Common myeloid progenitor, CD34-positive (primary cell): ENCODE data around the gene TAS2R50.

Source experiments
- CTCF ChIA-PET: fragments of 350-600 bp; sonication (Branson Sonifier 250); formaldehyde crosslinking; loops from one replicate; lab custom pipeline; 2021; ENCODE audit warnings: antibody characterized with exemption; lab: Charles Lee
- POLR2A ChIA-PET: fragments of 350-600 bp; sonication (Branson Sonifier 250); formaldehyde crosslinking; loops from one replicate; lab custom pipeline; 2021; ENCODE audit warnings: antibody characterized with exemption; lab: Charles Lee
- DNase-seq, 3 donors: peaks; one replicate each; pipeline versions ENCODE4 v3.0.0 to v3.0.0-alpha.2; 2013
- H3K27ac ChIP-seq, 2 experiments: 1 replicate in 1 of 2; 2 replicates in 1 of 2; pipeline ENCODE4 v1.7.0; 2013; ENCODE audit warnings: inconsistent platforms in 2 of 2, low read length in 2 of 2, mild to moderate bottlenecking in 2 of 2, low read depth in 1 of 2, moderate library complexity in 1 of 2; ENCODE audit not compliant: severe bottlenecking in 2 of 2, insufficient read depth in 1 of 2, poor library complexity in 1 of 2
- H3K27me3 ChIP-seq, 5 experiments: replicated peaks in 2 of 5; 1 replicate in 3 of 5; 2 replicates in 2 of 5; pipeline versions ENCODE4 v1.6.1 to v1.7.0; 2013; ENCODE audit warnings: low read length in 4 of 5, mild to moderate bottlenecking in 2 of 5, moderate library complexity in 2 of 5, inconsistent platforms in 1 of 5; ENCODE audit not compliant: insufficient read depth in 5 of 5, control insufficient read depth in 4 of 5
- H3K36me3 ChIP-seq, 4 experiments: 1 replicate in 2 of 4; 2 replicates in 2 of 4; pipeline versions ENCODE4 v1.6.1 to v1.7.0; 2013; ENCODE audit warnings: low read length in 3 of 4, control low read depth in 1 of 4, mild to moderate bottlenecking in 1 of 4; ENCODE audit not compliant: control insufficient read depth in 4 of 4, insufficient read depth in 4 of 4
- H3K4me1 ChIP-seq, 4 experiments: 1 replicate in 3 of 4; 2 replicates in 1 of 4; pipeline versions ENCODE4 v1.6.1 to v1.7.1; 2013; ENCODE audit warnings: low read length in 3 of 4, mild to moderate bottlenecking in 3 of 4, control low read depth in 1 of 4, inconsistent platforms in 1 of 4, moderate library complexity in 1 of 4; ENCODE audit not compliant: control insufficient read depth in 4 of 4, insufficient read depth in 4 of 4; ENCODE audit errors: control extremely low read depth in 1 of 4
- H3K4me3 ChIP-seq, 7 experiments: 1 replicate in 4 of 7; 2 replicates in 3 of 7; pipeline versions ENCODE4 v1.5.1 to v1.7.0; 2013; ENCODE audit warnings: mild to moderate bottlenecking in 7 of 7, low read length in 6 of 7, moderate library complexity in 6 of 7, inconsistent platforms in 2 of 7, low read depth in 2 of 7, control low read depth in 1 of 7; ENCODE audit not compliant: insufficient read depth in 4 of 7, control insufficient read depth in 1 of 7; ENCODE audit errors: extremely low read depth in 1 of 7
- H3K9me3 ChIP-seq, 5 experiments: 1 replicate in 4 of 5; 2 replicates in 1 of 5; pipeline versions ENCODE4 v1.6.1 to v1.7.1; 2013; ENCODE audit warnings: low read length in 4 of 5, mild to moderate bottlenecking in 2 of 5, inconsistent platforms in 1 of 5, low read depth in 1 of 5, moderate library complexity in 1 of 5; ENCODE audit not compliant: control insufficient read depth in 4 of 5, insufficient read depth in 2 of 5; ENCODE audit errors: control extremely low read depth in 1 of 5
- WGBS: methylation state at CpG from one replicate; pipeline ENCODE4 v1.1.5; 2013; ENCODE audit not compliant: insufficient coverage; 5-methylcytosine and 5-hydroxymethylcytosine counted together

Gene TAS2R50

GRCh38 chr12:11015775-11016430 lies 29.2 kb upstream of the TAS2R50 start:
- Histone ChIP-seq H3K4me1 (peaks cover 0 to 4% (median under 1%) of the 10 kb centered on the region in 4 experiments), H3K27me3 (no peaks in the 10 kb centered on the region), H3K4me3 (no peak overlapping the region), H3K9me3 (no peaks in the 10 kb centered on the region), H3K27ac (no peak overlapping the region), H3K36me3 (peaks cover 0 to 14% (median 3%) of the 10 kb centered on the region in 4 experiments)
- ChIA-PET CTCF (no interaction called here), POLR2A (no interaction called here)
- WGBS, result 100% methylated on average over 3 of the region's 4 CpGs
- DNase-seq, result no peak

- Histone ChIP-seq H3K36me3 (peaks cover 0 to 14% (median 3%) of the 10 kb centered on the region in 4 experiments), H3K4me1 (peaks cover 0 to 4% (median under 1%) of the 10 kb centered on the region in 4 experiments), H3K27me3 (no peaks in the 10 kb centered on the region), H3K27ac (no peak overlapping the region), H3K4me3 (no peak overlapping the region), H3K9me3 (no peaks in the 10 kb centered on the region)
- no peak for DNase-seq
- POLR2A ChIA-PET, result no interaction called here
- CTCF ChIA-PET, result no interaction called here
These were observed 27.5 kb upstream of the TAS2R50 start for GRCh38 chr12:11014234-11014633.

GRCh38 chr12:11007608-11008007 lies 20.9 kb upstream of the TAS2R50 start:
- Histone ChIP-seq H3K4me3 (no peak overlapping the region), H3K27ac (no peak overlapping the region), H3K27me3 (no peaks in the 10 kb centered on the region), H3K9me3 (peaks cover 0 to 3% (median 0%) of the 10 kb centered on the region in 5 experiments), H3K36me3 (peaks cover 0 to 5% (median 2%) of the 10 kb centered on the region in 4 experiments), H3K4me1 (no peaks in the 10 kb centered on the region)
- no CpG with 5 or more reads among the region's 1 CpG for WGBS
- ChIA-PET CTCF (interaction anchor here (1.3 kb wide), 1 partner anchor 31 kb away, joined by 5 read pairs; no protein-coding TSS in a partner anchor), POLR2A (interaction anchor here (0.6 kb wide), 1 partner anchor 12 kb away, joined by 3 read pairs; no protein-coding TSS in a partner anchor)
- no peak for DNase-seq

- ChIA-PET POLR2A (no interaction called here), CTCF (interaction anchor here (0.6 kb wide), 1 partner anchor 255 kb away, joined by 3 read pairs; no protein-coding TSS in a partner anchor)
- peaks cover 3 to 11% (median 4%) of the 10 kb centered on the region in 4 experiments for H3K36me3 ChIP-seq
- DNase-seq, result no peak
- H3K9me3 ChIP-seq, result peaks cover 0 to 3% (median 0%) of the 10 kb centered on the region in 5 experiments
- no peaks in the 10 kb centered on the region for H3K4me1 ChIP-seq
- no peak within 1 kb of the TSS for H3K4me3 ChIP-seq
- no peaks in the 10 kb centered on the region for H3K27me3 ChIP-seq
- H3K27ac ChIP-seq, result no peak within 1 kb of the TSS
These were observed 11.5 kb upstream of the TAS2R50 start, which contains the start of gene TAS2R20 for GRCh38 chr12:10998204-10998603. TSS of gene TAS2R20 (minus strand) at chr12:10998304. CDS start at chr12:10997875, 429 bp downstream.

GRCh38 chr12:10994307-10994706 lies 7.6 kb upstream of the TAS2R50 start:
- Histone ChIP-seq H3K27me3 (no peaks in the 10 kb centered on the region), H3K4me3 (no peak overlapping the region), H3K9me3 (peaks cover 0 to 5% (median 3%) of the 10 kb centered on the region in 5 experiments), H3K36me3 (peaks cover 2 to 5% (median 5%) of the 10 kb centered on the region in 4 experiments), H3K4me1 (no peaks in the 10 kb centered on the region), H3K27ac (no peak overlapping the region)
- 97% methylated on average over 3 of the region's 3 CpGs for WGBS
- ChIA-PET CTCF (no interaction called here), POLR2A (no interaction called here)
- no peak for DNase-seq

GRCh38 chr12:10989107-10989506 lies 2.4 kb upstream of the TAS2R50 start:
- Histone ChIP-seq H3K36me3 (peaks cover under 1 to 6% (median 3%) of the 10 kb centered on the region in 4 experiments), H3K4me3 (no peak overlapping the region), H3K4me1 (no peaks in the 10 kb centered on the region), H3K27ac (no peak overlapping the region), H3K9me3 (peaks cover 0 to 5% (median 3%) of the 10 kb centered on the region in 5 experiments), H3K27me3 (no peaks in the 10 kb centered on the region)
- CTCF ChIA-PET, result no interaction called here
- POLR2A ChIA-PET, result no interaction called here
- DNase-seq, result no peak
- 100% methylated on average over 1 of the region's 2 CpGs for WGBS

- H3K27ac ChIP-seq, result no peak overlapping the region
- DNase-seq, result peak in 2 of 3 donors; percentile 6 to 38
- CTCF ChIA-PET, result no interaction called here
- 100% methylated on average over 3 of the region's 5 CpGs for WGBS
- peaks cover 0 to 5% (median 1%) of the 10 kb centered on the region in 4 experiments for H3K36me3 ChIP-seq
- H3K4me1 ChIP-seq, result peaks cover 0 to 3% (median 0%) of the 10 kb centered on the region in 4 experiments
- H3K4me3 ChIP-seq, result no peak overlapping the region
- POLR2A ChIA-PET, result no interaction called here
- no peaks in the 10 kb centered on the region for H3K27me3 ChIP-seq
- peaks cover 0 to 3% (median 0%) of the 10 kb centered on the region in 5 experiments for H3K9me3 ChIP-seq
These were observed 4.5 kb downstream of the TAS2R50 start for GRCh38 chr12:10982244-10982643.
